ENCODE measurements around the gene CCDC54. TPM values are rescaled to one million over a fixed set of nuclear protein-coding genes. Genes with fewer than 3 reads are reported as not detected.
A peak's percentile ranks its signal among the peaks of the same experiment; 100 is the strongest.

Gene CCDC54
- total RNA-seq, 1 donor from 2014 or later = not detected

DNA sequence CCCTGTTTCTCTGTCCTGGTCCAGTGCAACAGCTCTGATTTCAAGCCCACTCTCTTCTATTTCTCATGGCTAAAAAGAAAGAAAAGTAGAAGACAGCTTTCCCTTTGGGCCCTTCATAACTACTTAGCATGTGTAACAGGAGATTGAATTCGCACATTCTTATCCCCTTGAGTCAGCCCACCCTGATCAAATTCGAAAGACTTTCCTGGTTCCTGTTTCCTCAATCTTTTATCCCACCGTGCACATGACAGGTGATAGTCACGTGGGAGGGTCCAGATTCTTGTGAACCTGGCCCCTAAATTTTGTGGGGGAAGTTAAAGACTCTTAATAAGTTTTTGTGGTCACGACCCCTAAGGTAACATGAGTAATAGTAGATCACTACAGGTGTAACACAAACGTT is 4.7 kb upstream of the CCDC54 start:
- H3K9me3 Mint-ChIP-seq = peaks cover 10% of the 10 kb centered on the region
- no peak for DNase-seq (ENCODE audit: low spot score in 2 of 2, unreplicated experiment in 2 of 2)
- TF ChIP-seq, protein P1, sequence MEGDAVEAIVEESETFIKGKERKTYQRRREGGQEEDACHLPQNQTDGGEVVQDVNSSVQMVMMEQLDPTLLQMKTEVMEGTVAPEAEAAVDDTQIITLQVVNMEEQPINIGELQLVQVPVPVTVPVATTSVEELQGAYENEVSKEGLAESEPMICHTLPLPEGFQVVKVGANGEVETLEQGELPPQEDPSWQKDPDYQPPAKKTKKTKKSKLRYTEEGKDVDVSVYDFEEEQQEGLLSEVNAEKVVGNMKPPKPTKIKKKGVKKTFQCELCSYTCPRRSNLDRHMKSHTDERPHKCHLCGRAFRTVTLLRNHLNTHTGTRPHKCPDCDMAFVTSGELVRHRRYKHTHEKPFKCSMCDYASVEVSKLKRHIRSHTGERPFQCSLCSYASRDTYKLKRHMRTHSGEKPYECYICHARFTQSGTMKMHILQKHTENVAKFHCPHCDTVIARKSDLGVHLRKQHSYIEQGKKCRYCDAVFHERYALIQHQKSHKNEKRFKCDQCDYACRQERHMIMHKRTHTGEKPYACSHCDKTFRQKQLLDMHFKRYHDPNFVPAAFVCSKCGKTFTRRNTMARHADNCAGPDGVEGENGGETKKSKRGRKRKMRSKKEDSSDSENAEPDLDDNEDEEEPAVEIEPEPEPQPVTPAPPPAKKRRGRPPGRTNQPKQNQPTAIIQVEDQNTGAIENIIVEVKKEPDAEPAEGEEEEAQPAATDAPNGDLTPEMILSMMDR (IDR thresholded peaks at IDR 0.05; ENCODE audit: unreplicated experiment) = no peak
- peaks cover 40% of the 10 kb centered on the region for H3K4me1 Mint-ChIP-seq
- peaks cover 2% of the 10 kb centered on the region for H3K36me3 Mint-ChIP-seq
- no peaks in the 10 kb centered on the region for H3K27me3 Mint-ChIP-seq (ENCODE audit: low read depth)
- no peak overlapping the region for H3K27ac Mint-ChIP-seq
- H3K4me3 Mint-ChIP-seq = no peak overlapping the region

DNA sequence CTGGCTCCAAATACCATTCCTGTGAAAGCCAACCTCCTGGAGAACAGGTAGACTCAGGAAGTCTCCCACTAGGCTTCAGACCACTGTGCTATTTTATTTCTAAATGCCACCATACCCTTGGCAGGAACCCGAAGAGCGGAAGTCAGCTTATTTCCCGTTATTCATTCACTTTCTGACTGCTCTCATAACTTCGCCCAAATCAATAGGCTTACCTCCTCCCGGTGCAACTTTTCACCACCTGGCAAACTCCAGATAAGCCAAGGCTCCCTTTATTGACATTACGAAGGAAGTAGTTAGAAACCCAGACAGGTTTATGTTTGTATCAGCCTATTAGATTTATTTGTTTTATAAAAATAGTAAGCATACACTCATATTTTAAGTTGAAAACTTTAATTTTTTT is 3.3 kb upstream of the CCDC54 start:
- no peak for DNase-seq (ENCODE audit: low spot score in 2 of 2, unreplicated experiment in 2 of 2)
- H3K9me3 Mint-ChIP-seq = peaks cover 7% of the 10 kb centered on the region
- TF ChIP-seq, protein P1 (IDR thresholded peaks at IDR 0.05; ENCODE audit: unreplicated experiment) = no peak
- H3K4me3 Mint-ChIP-seq = no peak overlapping the region
- peaks cover 5% of the 10 kb centered on the region for H3K36me3 Mint-ChIP-seq
- H3K27me3 Mint-ChIP-seq (ENCODE audit: low read depth) = no peaks in the 10 kb centered on the region
- H3K27ac Mint-ChIP-seq = no peak overlapping the region
- peaks cover 37% of the 10 kb centered on the region for H3K4me1 Mint-ChIP-seq

DNA sequence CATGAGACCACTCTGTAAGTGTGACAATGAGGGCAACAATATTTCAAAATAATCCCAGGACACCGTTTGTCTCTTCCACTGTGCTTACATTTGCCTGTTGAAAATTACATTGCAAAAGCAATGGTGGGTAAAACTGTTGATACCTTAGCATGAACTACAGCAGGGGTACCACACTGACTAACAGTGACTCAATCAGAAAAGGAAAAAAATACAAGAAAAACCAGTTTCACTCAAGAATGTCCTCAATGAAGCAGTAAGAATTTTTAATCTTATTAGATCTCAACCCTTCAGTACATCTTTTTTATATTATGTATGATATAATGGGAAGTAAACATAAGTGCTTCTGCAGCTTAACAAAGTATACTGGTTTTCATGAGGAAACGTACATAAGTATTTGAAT is 1.6 kb upstream of the CCDC54 start:
- H3K27me3 Mint-ChIP-seq (ENCODE audit: low read depth) = no peaks in the 10 kb centered on the region
- peak overlapping the region; percentile 67 for H3K27ac Mint-ChIP-seq
- H3K9me3 Mint-ChIP-seq = peaks cover 7% of the 10 kb centered on the region
- H3K4me3 Mint-ChIP-seq = no peak overlapping the region
- no peak for DNase-seq (ENCODE audit: low spot score in 2 of 2, unreplicated experiment in 2 of 2)
- peaks cover 21% of the 10 kb centered on the region for H3K4me1 Mint-ChIP-seq
- TF ChIP-seq, protein P1 (IDR thresholded peaks at IDR 0.05; ENCODE audit: unreplicated experiment) = no peak
- peaks cover 5% of the 10 kb centered on the region for H3K36me3 Mint-ChIP-seq

DNA sequence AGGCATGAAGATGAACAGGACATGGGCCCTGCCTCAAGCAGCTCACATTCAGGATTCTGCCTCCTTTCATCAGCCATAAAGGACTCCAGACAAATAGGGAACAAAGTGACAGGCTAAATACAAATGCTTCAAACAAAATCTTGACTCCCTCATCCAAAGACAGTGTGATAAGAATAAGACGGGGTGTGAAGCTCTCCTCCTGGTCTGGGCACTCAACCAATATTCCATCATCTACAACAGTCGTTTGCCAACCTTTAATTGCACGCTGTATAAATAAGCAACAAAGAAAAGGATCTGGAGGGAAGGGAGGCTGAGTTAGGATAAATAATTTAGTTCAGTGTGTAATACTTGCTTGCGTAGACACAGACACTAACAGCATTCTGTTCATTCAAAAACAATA is 5.4 kb downstream of the CCDC54 start:
- H3K27ac Mint-ChIP-seq = no peak overlapping the region
- TF ChIP-seq, protein P1 (IDR thresholded peaks at IDR 0.05; ENCODE audit: unreplicated experiment) = no peak
- DNase-seq (ENCODE audit: low spot score in 2 of 2, unreplicated experiment in 2 of 2) = no peak
- H3K27me3 Mint-ChIP-seq (ENCODE audit: low read depth) = no peaks in the 10 kb centered on the region
- H3K9me3 Mint-ChIP-seq = peaks cover 3% of the 10 kb centered on the region
- no peak overlapping the region for H3K4me3 Mint-ChIP-seq
- peaks cover 15% of the 10 kb centered on the region for H3K4me1 Mint-ChIP-seq
- H3K36me3 Mint-ChIP-seq = peaks cover 2% of the 10 kb centered on the region

DNA sequence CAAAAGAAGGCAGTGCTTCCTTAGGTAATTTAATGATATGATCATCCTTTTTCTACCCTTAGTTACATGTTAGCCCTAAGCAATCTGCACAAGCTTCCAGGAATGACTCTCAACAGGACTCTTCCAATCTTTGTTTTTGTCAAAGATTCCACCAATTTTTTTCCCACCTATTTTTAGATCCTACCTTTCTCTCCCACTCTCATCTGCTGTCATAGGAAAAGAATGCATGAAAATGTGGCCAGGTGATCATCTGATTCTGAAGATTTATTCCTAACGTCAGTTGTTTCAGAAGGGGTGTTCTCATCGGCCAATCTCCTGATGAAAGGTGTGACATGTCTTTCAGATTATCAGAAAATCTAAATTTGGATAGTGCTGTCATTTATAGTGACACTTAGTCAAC is 7.2 kb downstream of the CCDC54 start:
- no peak overlapping the region for H3K4me3 Mint-ChIP-seq
- TF ChIP-seq, protein P1 (IDR thresholded peaks at IDR 0.05; ENCODE audit: unreplicated experiment) = no peak
- peaks cover 15% of the 10 kb centered on the region for H3K4me1 Mint-ChIP-seq
- no peaks in the 10 kb centered on the region for H3K36me3 Mint-ChIP-seq
- H3K27ac Mint-ChIP-seq = no peak overlapping the region
- no peak for DNase-seq (ENCODE audit: low spot score in 2 of 2, unreplicated experiment in 2 of 2)
- H3K27me3 Mint-ChIP-seq (ENCODE audit: low read depth) = no peaks in the 10 kb centered on the region
- H3K9me3 Mint-ChIP-seq = no peaks in the 10 kb centered on the region

DNA sequence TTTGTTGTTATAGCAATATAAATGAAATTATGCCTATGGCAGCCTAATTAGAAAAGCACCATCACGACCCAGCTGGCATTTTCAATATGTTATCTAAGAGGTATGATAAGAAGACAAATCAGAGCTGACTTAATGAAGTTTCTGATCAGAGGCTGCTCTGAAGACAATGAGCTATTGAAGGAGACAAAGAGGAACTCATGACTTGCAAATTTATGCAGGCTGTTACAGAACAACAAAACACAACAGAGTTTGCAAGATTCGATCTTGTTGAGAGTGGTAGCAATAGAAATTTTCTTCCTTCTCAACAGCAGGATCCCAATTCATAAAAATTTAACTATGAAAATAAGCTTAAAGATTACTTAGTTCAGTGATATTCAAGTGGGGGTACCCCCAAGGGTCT is 7.7 kb downstream of the CCDC54 start:
- H3K4me1 Mint-ChIP-seq = peaks cover 15% of the 10 kb centered on the region
- no peaks in the 10 kb centered on the region for H3K36me3 Mint-ChIP-seq
- H3K4me3 Mint-ChIP-seq = no peak overlapping the region
- TF ChIP-seq, protein P1 (IDR thresholded peaks at IDR 0.05; ENCODE audit: unreplicated experiment) = no peak
- no peaks in the 10 kb centered on the region for H3K27me3 Mint-ChIP-seq (ENCODE audit: low read depth)
- DNase-seq (ENCODE audit: low spot score in 2 of 2, unreplicated experiment in 2 of 2) = no peak
- H3K9me3 Mint-ChIP-seq = no peaks in the 10 kb centered on the region
- no peak overlapping the region for H3K27ac Mint-ChIP-seq
